GM12878 (cell line): ENCODE results near the gene TRAPPC2. TPM values are rescaled to one million over a fixed set of nuclear protein-coding genes. Genes with fewer than 3 reads are reported as not detected.

Source experiments
- ATAC-seq: fragments of 200-7000 bp; cut with Tn5 transposase; 3 replicates; pipeline ENCODE4 v1.9.1; 2020; ENCODE audit warnings: mild to moderate bottlenecking, moderate library complexity
- BruUV-seq: library from RNA; stranded (reverse); fragments of 400-500 nt; replicated peaks from 2 replicates; lab custom pipeline; 2021; lab: Mats Ljungman, UMichigan
- CTCF ChIA-PET: fragments of 300-600 bp; sonication (Branson Sonifier 250); formaldehyde crosslinking; extraction: SDS; loops from one replicate; lab custom pipeline; 2021; ENCODE audit warnings: inconsistent platforms; lab: Yijun Ruan, JAX
- POLR2A ChIA-PET: fragments of 350-600 bp; formaldehyde crosslinking; extraction: SDS; loops from one replicate; lab custom pipeline; 2021; ENCODE audit warnings: inconsistent platforms; lab: Charles Lee
- RAD21 ChIA-PET: fragments of 300-600 bp; sonication (Branson Sonifier 250); formaldehyde crosslinking; loops from one replicate; lab custom pipeline; 2023; ENCODE audit warnings: antibody characterized with exemption; ENCODE audit not compliant: unreplicated experiment; lab: Charles Lee
- SMC1A ChIA-PET: fragments of 300-600 bp; sonication (Branson Sonifier 250); formaldehyde crosslinking; loops from one replicate; lab custom pipeline; 2023; ENCODE audit not compliant: unreplicated experiment, uncharacterized antibody; lab: Charles Lee
- DNase-seq: peaks from one replicate; pipeline ENCODE4 v3.0.0-alpha.2; 2011; ENCODE audit warnings: low read depth, low spot score
- FAIRE-seq: peaks from 3 replicates; lab custom pipeline; 2011; peaks lifted over from hg19 to GRCh38; lab: Jason Lieb, UNC
- H2AFZ ChIP-seq: 2 replicates; pipeline ENCODE4 v1.6.0; 2011; ENCODE audit warnings: low read depth, low read length, control low read depth; ENCODE audit not compliant: control insufficient read depth
- H3K27ac ChIP-seq: 2 replicates; pipeline ENCODE4 v1.5.1; 2011; ENCODE audit warnings: control low read depth; ENCODE audit not compliant: control insufficient read depth, insufficient read depth
- H3K27me3 ChIP-seq, 2 experiments: replicated peaks in 1 of 2; 2 replicates each; pipeline versions ENCODE4 v1.6.0 to v1.6.1; 2011; ENCODE audit warnings: low read length in 1 of 2; ENCODE audit not compliant: control insufficient read depth in 2 of 2, insufficient read depth in 2 of 2
- H3K36me3 ChIP-seq, 2 experiments: 2 replicates each; pipeline ENCODE4 v1.5.1; 2011; ENCODE audit warnings: low read length in 1 of 2; ENCODE audit not compliant: control insufficient read depth in 2 of 2, insufficient read depth in 2 of 2
- H3K4me1 ChIP-seq: 2 replicates; pipeline ENCODE4 v1.6.1; 2011; ENCODE audit warnings: mild to moderate bottlenecking, low read length, moderate library complexity, mixed read lengths; ENCODE audit not compliant: control insufficient read depth, insufficient read depth
- H3K4me2 ChIP-seq: 2 replicates; pipeline ENCODE4 v1.6.0; 2011; ENCODE audit warnings: control low read depth; ENCODE audit not compliant: control insufficient read depth, insufficient read depth
- H3K4me3 ChIP-seq: fragments of 200-600 bp; sonication (generic); 2 replicates; pipeline ENCODE4 v1.5.1; 2016
- H3K79me2 ChIP-seq: 2 replicates; pipeline ENCODE4 v1.6.0; 2011; ENCODE audit warnings: low read length; ENCODE audit not compliant: control insufficient read depth, insufficient read depth
- H3K9ac ChIP-seq: 2 replicates; pipeline ENCODE4 v1.8.0; 2011; ENCODE audit warnings: low read length, control low read depth, mixed read lengths; ENCODE audit not compliant: control insufficient read depth, insufficient read depth
- H3K9me3 ChIP-seq: replicated peaks from 3 replicates; pipeline ENCODE4 v1.5.1; 2011; ENCODE audit warnings: mild to moderate bottlenecking, low read length; ENCODE audit not compliant: control insufficient read depth, insufficient read depth
- H4K20me1 ChIP-seq: 2 replicates; pipeline ENCODE4 v1.6.0; 2011; ENCODE audit not compliant: control insufficient read depth, insufficient read depth
- BACH1 ChIP-seq: fragments of 450-650 bp; IDR thresholded peaks from 2 replicates; pipeline ENCODE4 v1.6.1; 2017; ENCODE audit warnings: mild to moderate bottlenecking, borderline replicate concordance
- CTCF ChIP-seq, 3 experiments: IDR thresholded peaks in 2 of 3; conservative IDR thresholded peaks in 1 of 3; 2 replicates each; pipeline ENCODE4 v1.5.1; 2011; ENCODE audit warnings: low read depth in 3 of 3, low read length in 3 of 3, mild to moderate bottlenecking in 3 of 3, control low read depth in 2 of 3, moderate library complexity in 2 of 3, inconsistent platforms in 1 of 3, mixed read lengths in 1 of 3; ENCODE audit not compliant: control insufficient read depth in 2 of 3, insufficient read depth in 1 of 3; ENCODE audit errors: extremely low read depth in 1 of 3
- DPF2 ChIP-seq: fragments of 450-650 bp; IDR thresholded peaks from 2 replicates; pipeline ENCODE4 v1.6.1; 2017; ENCODE audit warnings: mild to moderate bottlenecking
- HCFC1 ChIP-seq: fragments of 150-350 bp; IDR thresholded peaks from 2 replicates; pipeline ENCODE4 v1.6.1; 2014; ENCODE audit warnings: low read length
- HDAC2 ChIP-seq: fragments of 200-600 bp; sonication (generic); IDR thresholded peaks from 2 replicates; pipeline ENCODE4 v1.6.1; 2017
- NFYA ChIP-seq: IDR thresholded peaks from 2 replicates; pipeline ENCODE4 v1.6.1; 2011; ENCODE audit warnings: low read depth, mild to moderate bottlenecking, low read length, improper control_type of control experiment, borderline replicate concordance
- YBX1 ChIP-seq: fragments of 450-650 bp; IDR thresholded peaks from 2 replicates; pipeline ENCODE4 v1.6.1; 2016; ENCODE audit warnings: antibody characterized with exemption
- ZNF207 ChIP-seq: fragments of 450-650 bp; IDR thresholded peaks from 2 replicates; pipeline ENCODE4 v1.6.1; 2014; ENCODE audit warnings: antibody characterized with exemption, mild to moderate bottlenecking, borderline replicate concordance
- WGBS: methylation state at CpG from one replicate; pipeline ENCODE4 v1.1.6; 2016; ENCODE audit warnings: low lambda C conversion rate; ENCODE audit not compliant: insufficient replicate concordance, insufficient coverage; ENCODE audit errors: missing lambda C conversion rate; 5-methylcytosine and 5-hydroxymethylcytosine counted together
- in situ Hi-C: fragments of 300-500 bp; cut with MboI; formaldehyde crosslinking; loops from 9 replicates; pipeline ENCODE4 v1.14.3; 2018; ENCODE audit warnings: mixed read lengths
- intact Hi-C: fragments of 100-400 bp; cut with micrococcal nuclease; formaldehyde crosslinking; loops from one replicate; pipeline ENCODE4 v1.14.2; 2022; ENCODE audit not compliant: unreplicated experiment
- polyA plus RNA-seq, 11 experiments: library from polyadenylated mRNA; depleted of rRNA in 4 of 11; unstranded in 6 of 11; stranded (reverse) in 5 of 11; fragments of >200 nt; fragmentation: Nextera tagmentation in 4 of 11; fragmentation: Illumina TruSeq in 1 of 11; extraction: Ambion mirVana in 4 of 11; extraction: Trizol in 1 of 11; gene quantifications; 1 replicate in 1 of 11; 2 replicates in 10 of 11; pipeline versions ENCODE4 v1.2.1 to v1.2.3, GENCODE V29; 2011 to 2016; ENCODE audit warnings: inconsistent platforms in 2 of 11, missing spikeins in 2 of 11, low read depth in 1 of 11
- total RNA-seq, 4 experiments: library from RNA; depleted of rRNA in 3 of 4; stranded (reverse); fragments of >200 nt in 3 of 4; fragmentation: Illumina TruSeq in 1 of 4; extraction: Trizol in 1 of 4; gene quantifications; 2 replicates each; pipeline versions ENCODE4 v1.2.1 to v1.2.3, GENCODE V29; 2013 to 2021

TRAPPC2 gene
- total and polyA plus RNA-seq, 10 of the 15 experiments (the other 5 are each of a cell fraction or from before 2014, with no cell fraction given), result 12.4 to 28.4 (median 21.3) TPM

GRCh38 chrX:13711141-13711540 is 23.3 kb downstream of the TRAPPC2 start:
- FAIRE-seq, result no peak
- H3K4me3 ChIP-seq, result no peak overlapping the region
- POLR2A ChIA-PET, result interaction anchor here (1.0 kb wide), 1 partner anchor 32 kb away, joined by 3 read pairs; no protein-coding TSS in a partner anchor

GRCh38 chrX:13703589-13703988 is 30.8 kb downstream of the TRAPPC2 start:
- Histone ChIP-seq H3K4me1 (peaks cover 19% of the 10 kb centered on the region), H3K27ac (0 out of 2 replicates have a peak overlapping the region, but pooled peaks have one; percentile 0), H3K4me2 (no peak overlapping the region; the same call in 1 of the 2 replicates), H2AFZ (no peak overlapping the region), H3K9ac (0 out of 2 replicates have a peak overlapping the region, but pooled peaks have one; percentile 2), H3K27me3 (no peaks in the 10 kb centered on the region), H3K4me3 (no peak overlapping the region), H3K9me3 (no peaks in the 10 kb centered on the region), H3K36me3 (peaks cover 3 to 6% of the 10 kb centered on the region in 2 experiments), H4K20me1 (peaks cover 6% of the 10 kb centered on the region), H3K79me2 (peaks cover 82% of the 10 kb centered on the region)
- intact Hi-C loops, result no loop called here
- ChIA-PET CTCF (interaction anchor here (0.7 to 1.3 kb wide), 4 partner anchors 15 to 45 kb away, joined by 3 to 6 read pairs (median 4); no protein-coding TSS in a partner anchor), POLR2A (no interaction called here), SMC1A (interaction anchor here (0.6 to 3.2 kb wide), 10 partner anchors 8 to 46 kb away, joined by 3 to 11 read pairs (median 4); no protein-coding TSS in a partner anchor), RAD21 (interaction anchor here (1.4 to 2.7 kb wide), 4 partner anchors 15 to 43 kb away, joined by 3 to 8 read pairs (median 4); partner anchors contain the start of genes OFD1, RAB9A and TRAPPC2)
- no TSS peak for BruUV-seq
- in situ Hi-C loops, result no loop called here
- FAIRE-seq (no peak), ATAC-seq (peak; percentile 4), DNase-seq (no peak)
- TF ChIP-seq DPF2 (no peak), NFYA (no peak), HCFC1 (no peak), ZNF207 (no peak), HDAC2 (no peak), CTCF (IDR thresholded peaks at IDR 0.05 in 2 of 3, conservative IDR thresholded peaks at IDR 0.05 in 1 of 3; ENCODE audit: control insufficient read depth in 2 of 3, extremely low read depth in 1 of 3, insufficient read depth in 1 of 3, low read depth in 3 of 3, low read length in 3 of 3) (no peak)
- 9% methylated on average over 3 of the region's 3 CpGs for WGBS

More at GRCh38 chrX:13711141-13711540, 23.3 kb downstream of the TRAPPC2 start:
- H3K36me3 ChIP-seq, result peaks cover 12 to 16% of the 10 kb centered on the region in 2 experiments; a peak in 3 of 4 replicates
- intact Hi-C loops, result no loop called here
- in situ Hi-C loops, result no loop called here
- CTCF ChIA-PET, result interaction anchor here (1.3 kb wide), 1 partner anchor 35 kb away, joined by 3 read pairs; no protein-coding TSS in a partner anchor
- no peak for TF ChIP-seq YBX1
- 0 out of 2 replicates have a peak, but pooled peaks have one; percentile 18 for TF ChIP-seq BACH1
- TF ChIP-seq, all 136 proteins: peak for 1
- Histone ChIP-seq H4K20me1 (peaks cover 5% of the 10 kb centered on the region; the same call in 1 of the 2 replicates), H3K9me3 (no peaks in the 10 kb centered on the region), H3K27ac (no peak overlapping the region), H3K9ac (no peak overlapping the region), H2AFZ (no peak overlapping the region), H3K79me2 (peaks cover 15% of the 10 kb centered on the region), H3K4me2 (no peak overlapping the region), H3K27me3 (no peaks in the 10 kb centered on the region), H3K4me1 (no peaks in the 10 kb centered on the region)
- ATAC-seq (peak; percentile 28; the same call in 2 of the 3 replicates), DNase-seq (no peak)
- ChIA-PET RAD21 (interaction anchor here (0.9 to 1.4 kb wide), 2 partner anchors 9 to 37 kb away, joined by 3 read pairs; no protein-coding TSS in a partner anchor), SMC1A (interaction anchor here (1.1 to 2.0 kb wide), 2 partner anchors 8 to 31 kb away, joined by 4 to 9 read pairs; no protein-coding TSS in a partner anchor)
- 70% methylated on average over 4 of the region's 4 CpGs for WGBS
- BruUV-seq, result no TSS peak
